ENCODE results near the gene ARMCX4. TPM values are rescaled to one million over a fixed set of nuclear protein-coding genes. Genes with fewer than 3 reads are reported as not detected.

The ARMCX4 gene
- total RNA-seq, 1 donor from 2014 or later = 16.8 TPM

- no peak overlapping the region for H3K4me3 Mint-ChIP-seq (ENCODE audit: unreplicated experiment)
- no peak for DNase-seq (ENCODE audit: extremely low spot score, unreplicated experiment)
- no peak overlapping the region for H3K27ac Mint-ChIP-seq (ENCODE audit: unreplicated experiment)
- H3K4me1 Mint-ChIP-seq (ENCODE audit: unreplicated experiment) = no peaks in the 10 kb centered on the region
- TF ChIP-seq, protein P1, sequence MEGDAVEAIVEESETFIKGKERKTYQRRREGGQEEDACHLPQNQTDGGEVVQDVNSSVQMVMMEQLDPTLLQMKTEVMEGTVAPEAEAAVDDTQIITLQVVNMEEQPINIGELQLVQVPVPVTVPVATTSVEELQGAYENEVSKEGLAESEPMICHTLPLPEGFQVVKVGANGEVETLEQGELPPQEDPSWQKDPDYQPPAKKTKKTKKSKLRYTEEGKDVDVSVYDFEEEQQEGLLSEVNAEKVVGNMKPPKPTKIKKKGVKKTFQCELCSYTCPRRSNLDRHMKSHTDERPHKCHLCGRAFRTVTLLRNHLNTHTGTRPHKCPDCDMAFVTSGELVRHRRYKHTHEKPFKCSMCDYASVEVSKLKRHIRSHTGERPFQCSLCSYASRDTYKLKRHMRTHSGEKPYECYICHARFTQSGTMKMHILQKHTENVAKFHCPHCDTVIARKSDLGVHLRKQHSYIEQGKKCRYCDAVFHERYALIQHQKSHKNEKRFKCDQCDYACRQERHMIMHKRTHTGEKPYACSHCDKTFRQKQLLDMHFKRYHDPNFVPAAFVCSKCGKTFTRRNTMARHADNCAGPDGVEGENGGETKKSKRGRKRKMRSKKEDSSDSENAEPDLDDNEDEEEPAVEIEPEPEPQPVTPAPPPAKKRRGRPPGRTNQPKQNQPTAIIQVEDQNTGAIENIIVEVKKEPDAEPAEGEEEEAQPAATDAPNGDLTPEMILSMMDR (IDR thresholded peaks at IDR 0.05) = no peak
- H3K27me3 Mint-ChIP-seq (ENCODE audit: unreplicated experiment) = no peaks in the 10 kb centered on the region
- peaks cover 14% of the 10 kb centered on the region for H3K36me3 Mint-ChIP-seq (ENCODE audit: unreplicated experiment)
- H3K9me3 Mint-ChIP-seq (ENCODE audit: unreplicated experiment) = peaks cover 10% of the 10 kb centered on the region
Measured at GRCh38 chrX:101507372-101507771, 22.1 kb downstream of the ARMCX4 start.

GRCh38 chrX:101507986-101508385 is 22.7 kb downstream of the ARMCX4 start:
- Mint-ChIP-seq H3K27me3 (ENCODE audit: unreplicated experiment) (no peaks in the 10 kb centered on the region), H3K4me1 (ENCODE audit: unreplicated experiment) (no peaks in the 10 kb centered on the region), H3K4me3 (ENCODE audit: unreplicated experiment) (no peak overlapping the region), H3K36me3 (ENCODE audit: unreplicated experiment) (peaks cover 14% of the 10 kb centered on the region), H3K27ac (ENCODE audit: unreplicated experiment) (no peak overlapping the region), H3K9me3 (ENCODE audit: unreplicated experiment) (peaks cover 10% of the 10 kb centered on the region)
- TF ChIP-seq, protein P1 (IDR thresholded peaks at IDR 0.05) = no peak
- no peak for DNase-seq (ENCODE audit: extremely low spot score, unreplicated experiment)

- no peaks in the 10 kb centered on the region for H3K4me1 Mint-ChIP-seq (ENCODE audit: unreplicated experiment)
- no peaks in the 10 kb centered on the region for H3K36me3 Mint-ChIP-seq (ENCODE audit: unreplicated experiment)
- no peak overlapping the region for H3K4me3 Mint-ChIP-seq (ENCODE audit: unreplicated experiment)
- TF ChIP-seq, protein P1 (IDR thresholded peaks at IDR 0.05) = no peak
- no peak for DNase-seq (ENCODE audit: extremely low spot score, unreplicated experiment)
- no peak overlapping the region for H3K27ac Mint-ChIP-seq (ENCODE audit: unreplicated experiment)
- peaks cover 22% of the 10 kb centered on the region for H3K9me3 Mint-ChIP-seq (ENCODE audit: unreplicated experiment)
- no peaks in the 10 kb centered on the region for H3K27me3 Mint-ChIP-seq (ENCODE audit: unreplicated experiment)
Measured at GRCh38 chrX:101530944-101531343, 45.7 kb downstream of the ARMCX4 start.

Other genes starting within 250 kb of the ARMCX4 start
- gene TAF7L, start 194.1 kb upstream of the ARMCX4 start, total RNA-seq = 0.24 TPM in 1 of 2 replicates, not detected in the other
- 10.3 and 14.6 TPM in 2 replicates for gene TIMM8A, start 136.7 kb upstream of the ARMCX4 start, total RNA-seq
- gene BTK, start 99.3 kb upstream of the ARMCX4 start, total RNA-seq = not detected in 2 replicates
- gene RPL36A, start 94.4 kb upstream of the ARMCX4 start, total RNA-seq = 242 and 266 TPM in 2 replicates
- 26.4 and 28.1 TPM in 2 replicates for gene GLA, start 77.5 kb upstream of the ARMCX4 start, total RNA-seq
- 67.7 and 70.3 TPM in 2 replicates for gene HNRNPH2, start 77.2 kb upstream of the ARMCX4 start, total RNA-seq
- 38.6 and 40.0 TPM in 2 replicates for gene ARMCX1, start 65.1 kb downstream of the ARMCX4 start, total RNA-seq
- 73.5 and 77.9 TPM in 2 replicates for gene ARMCX6, start 132.5 kb downstream of the ARMCX4 start, total RNA-seq
- gene ARMCX3, start 137.7 kb downstream of the ARMCX4 start, total RNA-seq = 91.1 and 91.4 TPM in 2 replicates
- gene ARMCX2, start 174.4 kb downstream of the ARMCX4 start, total RNA-seq = 60.4 and 72.4 TPM in 2 replicates